ENCODE results near the gene IDH3G. TPM values are rescaled to one million over a fixed set of nuclear protein-coding genes. Genes with fewer than 3 reads are reported as not detected.

IDH3G gene
- total and polyA plus RNA-seq, 7 experiments from 2014 or later = 44.1 to 125 (median 65.8) TPM

GRCh38 chrX:153783378-153784013 is 10.7 kb downstream of the IDH3G start:
- no peaks in the 10 kb centered on the region for H3K9me3 ChIP-seq (ENCODE audit: control insufficient read depth in 2 of 3, low read length in 3 of 3)

GRCh38 chrX:153782871-153783270 is 11.3 kb downstream of the IDH3G start:
- no peak overlapping the region for H3K27ac Mint-ChIP-seq
- no peak overlapping the region for H3K4me3 Mint-ChIP-seq
- H3K9me3 Mint-ChIP-seq = no peaks in the 10 kb centered on the region
- POLR2A ChIA-PET = no interaction called here
- H3K36me3 Mint-ChIP-seq = peaks cover 0 to 5% (median 0%) of the 10 kb centered on the region in 5 donors
- peaks cover 0 to 10% (median 7%) of the 10 kb centered on the region in 5 donors for H3K27me3 Mint-ChIP-seq
- Histone ChIP-seq H3K36me3 (ENCODE audit: control insufficient read depth in 2 of 3, insufficient read depth in 3 of 3, low read length in 3 of 3) (peaks cover 0 to 26% (median 0%) of the 10 kb centered on the region in 3 experiments), H3K27me3 (ENCODE audit: control insufficient read depth in 2 of 2, insufficient read depth in 2 of 2, low read length in 2 of 2) (no peaks in the 10 kb centered on the region), H3K4me3 (ENCODE audit: low read length) (no peak overlapping the region), H3K4me1 (ENCODE audit: control insufficient read depth in 2 of 2, insufficient read depth in 2 of 2, low read length in 2 of 2) (no peaks in the 10 kb centered on the region), H3K9me3 (ENCODE audit: control insufficient read depth in 2 of 3, low read length in 3 of 3) (no peaks in the 10 kb centered on the region), H3K27ac (ENCODE audit: low read depth, low read length) (no peak overlapping the region)
- H3K4me1 Mint-ChIP-seq = peaks cover 0 to 7% (median 4%) of the 10 kb centered on the region in 7 donors
- ATAC-seq (no peak), DNase-seq (no peak)
- CTCF ChIA-PET = no interaction called here
- intact Hi-C loops (cut with micrococcal nuclease) = no loop called here

More at GRCh38 chrX:153783378-153784013, 10.7 kb downstream of the IDH3G start:
- intact Hi-C loops (cut with micrococcal nuclease) = no loop called here
- H3K36me3 ChIP-seq (ENCODE audit: control insufficient read depth in 2 of 3, insufficient read depth in 3 of 3, low read length in 3 of 3) = peaks cover 0 to 33% (median 0%) of the 10 kb centered on the region in 3 experiments
- H3K27me3 ChIP-seq (ENCODE audit: control insufficient read depth in 2 of 2, insufficient read depth in 2 of 2, low read length in 2 of 2) = no peaks in the 10 kb centered on the region
- DNase-seq (no peak), ATAC-seq (no peak)
- H3K27ac ChIP-seq (ENCODE audit: low read depth, low read length) = no peak overlapping the region
- ChIA-PET POLR2A (no interaction called here), CTCF (no interaction called here)
- Mint-ChIP-seq H3K36me3 (peaks cover 0 to 5% (median 0%) of the 10 kb centered on the region in 5 donors), H3K4me3 (no peak overlapping the region), H3K27me3 (peaks cover 0 to 10% (median 7%) of the 10 kb centered on the region in 5 donors), H3K4me1 (peaks cover 0 to 7% (median 4%) of the 10 kb centered on the region in 7 donors), H3K27ac (peak overlapping the region in 1 of 9 donors; percentile 45), H3K9me3 (no peaks in the 10 kb centered on the region)
- no peak overlapping the region for H3K4me3 ChIP-seq (ENCODE audit: low read length)
- no peaks in the 10 kb centered on the region for H3K4me1 ChIP-seq (ENCODE audit: control insufficient read depth in 2 of 2, insufficient read depth in 2 of 2, low read length in 2 of 2)

- Mint-ChIP-seq H3K9me3 (no peaks in the 10 kb centered on the region), H3K36me3 (peaks cover 0 to 5% (median 0%) of the 10 kb centered on the region in 5 donors), H3K4me1 (peaks cover 0 to 7% (median 4%) of the 10 kb centered on the region in 7 donors), H3K4me3 (no peak overlapping the region), H3K27me3 (peaks cover 0 to 10% (median 7%) of the 10 kb centered on the region in 5 donors), H3K27ac (no peak overlapping the region)
- CTCF ChIA-PET = no interaction called here
- ATAC-seq (no peak), DNase-seq (no peak)
- Histone ChIP-seq H3K4me1 (ENCODE audit: control insufficient read depth in 2 of 2, insufficient read depth in 2 of 2, low read length in 2 of 2) (no peaks in the 10 kb centered on the region), H3K9me3 (ENCODE audit: control insufficient read depth in 2 of 3, low read length in 3 of 3) (no peaks in the 10 kb centered on the region), H3K36me3 (ENCODE audit: control insufficient read depth in 2 of 3, insufficient read depth in 3 of 3, low read length in 3 of 3) (peaks cover 0 to 21% (median 0%) of the 10 kb centered on the region in 3 experiments), H3K4me3 (ENCODE audit: low read length) (no peak overlapping the region), H3K27ac (ENCODE audit: low read depth, low read length) (no peak overlapping the region), H3K27me3 (ENCODE audit: control insufficient read depth in 2 of 2, insufficient read depth in 2 of 2, low read length in 2 of 2) (no peaks in the 10 kb centered on the region)
- POLR2A ChIA-PET = no interaction called here
- intact Hi-C loops (cut with micrococcal nuclease) = no loop called here
Observed at GRCh38 chrX:153782313-153782712, 11.9 kb downstream of the IDH3G start.

GRCh38 chrX:153781428-153782047 is 12.6 kb downstream of the IDH3G start:
- no peak overlapping the region for H3K4me3 Mint-ChIP-seq
- CTCF ChIA-PET = no interaction called here
- H3K36me3 Mint-ChIP-seq = peaks cover 0 to 3% (median 0%) of the 10 kb centered on the region in 5 donors

GRCh38 chrX:153780678-153781427 is 13.3 kb downstream of the IDH3G start, which contains the start of gene SRPK3:
Gene SRPK3 (plus strand): TSS chrX:153781041. CDS start chrX:153781087, 46 bp downstream.
- CTCF ChIA-PET = no interaction called here
- Histone ChIP-seq H3K9me3 (ENCODE audit: control insufficient read depth in 2 of 3, low read length in 3 of 3) (no peaks in the 10 kb centered on the region), H3K4me3 (ENCODE audit: low read length) (no peak within 1 kb of the TSS), H3K4me1 (ENCODE audit: control insufficient read depth in 2 of 2, insufficient read depth in 2 of 2, low read length in 2 of 2) (no peaks in the 10 kb centered on the region), H3K27ac (ENCODE audit: low read depth, low read length) (no peak within 1 kb of the TSS), H3K36me3 (ENCODE audit: control insufficient read depth in 2 of 3, insufficient read depth in 3 of 3, low read length in 3 of 3) (peaks cover 0 to 7% (median 0%) of the 10 kb centered on the region in 3 experiments), H3K27me3 (ENCODE audit: control insufficient read depth in 2 of 2, insufficient read depth in 2 of 2, low read length in 2 of 2) (no peaks in the 10 kb centered on the region)
- Mint-ChIP-seq H3K27me3 (peaks cover 0 to 10% (median 7%) of the 10 kb centered on the region in 5 donors), H3K9me3 (no peaks in the 10 kb centered on the region), H3K36me3 (no peaks in the 10 kb centered on the region), H3K4me3 (peak within 1 kb of the TSS in 6 of 10 donors; percentile 21 to 76 (median 44)), H3K4me1 (peaks cover 0 to 7% (median 4%) of the 10 kb centered on the region in 7 donors), H3K27ac (peak within 1 kb of the TSS in 2 of 9 donors; percentile 25 to 59)
- no peak for ATAC-seq
- POLR2A ChIA-PET = interaction anchor here (1.3 kb wide), 1 partner anchor 39 kb away, joined by 3 read pairs; no protein-coding TSS in a partner anchor
- no peak for DNase-seq
- intact Hi-C loops (cut with micrococcal nuclease) = no loop called here

More at GRCh38 chrX:153781428-153782047, 12.6 kb downstream of the IDH3G start:
- no peak for DNase-seq
- ATAC-seq = no peak
- intact Hi-C loops (cut with micrococcal nuclease) = no loop called here
- Mint-ChIP-seq H3K9me3 (no peaks in the 10 kb centered on the region), H3K27ac (no peak overlapping the region), H3K4me1 (peaks cover 0 to 7% (median 4%) of the 10 kb centered on the region in 7 donors), H3K27me3 (peaks cover 0 to 10% (median 7%) of the 10 kb centered on the region in 5 donors)
- Histone ChIP-seq H3K9me3 (ENCODE audit: control insufficient read depth in 2 of 3, low read length in 3 of 3) (no peaks in the 10 kb centered on the region), H3K27ac (ENCODE audit: low read depth, low read length) (no peak overlapping the region), H3K27me3 (ENCODE audit: control insufficient read depth in 2 of 2, insufficient read depth in 2 of 2, low read length in 2 of 2) (no peaks in the 10 kb centered on the region), H3K4me1 (ENCODE audit: control insufficient read depth in 2 of 2, insufficient read depth in 2 of 2, low read length in 2 of 2) (no peaks in the 10 kb centered on the region), H3K36me3 (ENCODE audit: control insufficient read depth in 2 of 3, insufficient read depth in 3 of 3, low read length in 3 of 3) (peaks cover 0 to 14% (median 0%) of the 10 kb centered on the region in 3 experiments), H3K4me3 (ENCODE audit: low read length) (no peak overlapping the region)
- POLR2A ChIA-PET = no interaction called here

- Mint-ChIP-seq H3K4me1 (peaks cover 0 to 7% (median 4%) of the 10 kb centered on the region in 7 donors), H3K4me3 (peak overlapping the region in 6 of 10 donors; percentile 21 to 76 (median 44)), H3K36me3 (no peaks in the 10 kb centered on the region), H3K27ac (peak overlapping the region in 2 of 9 donors; percentile 25 to 59), H3K9me3 (no peaks in the 10 kb centered on the region), H3K27me3 (peaks cover 0 to 10% (median 7%) of the 10 kb centered on the region in 5 donors)
- ChIA-PET POLR2A (interaction anchor here (1.3 kb wide), 1 partner anchor 40 kb away, joined by 3 read pairs; no protein-coding TSS in a partner anchor), CTCF (no interaction called here)
- Histone ChIP-seq H3K27ac (ENCODE audit: low read depth, low read length) (no peak overlapping the region), H3K9me3 (ENCODE audit: control insufficient read depth in 2 of 3, low read length in 3 of 3) (no peaks in the 10 kb centered on the region), H3K27me3 (ENCODE audit: control insufficient read depth in 2 of 2, insufficient read depth in 2 of 2, low read length in 2 of 2) (no peaks in the 10 kb centered on the region), H3K4me1 (ENCODE audit: control insufficient read depth in 2 of 2, insufficient read depth in 2 of 2, low read length in 2 of 2) (no peaks in the 10 kb centered on the region), H3K36me3 (ENCODE audit: control insufficient read depth in 2 of 3, insufficient read depth in 3 of 3, low read length in 3 of 3) (no peaks in the 10 kb centered on the region), H3K4me3 (ENCODE audit: low read length) (no peak overlapping the region)
- DNase-seq (no peak), ATAC-seq (no peak)
- intact Hi-C loops (cut with micrococcal nuclease) = no loop called here
Observed at GRCh38 chrX:153779891-153780677, 14.1 kb downstream of the IDH3G start.
